Upper lobe of left lung (tissue), 4 donors: Measurements from ENCODE around the gene SCG3.

Source experiments
- EP300 ChIP-seq, 4 donors: sonication (generic); formaldehyde crosslinking; IDR thresholded peaks; one replicate each; pipeline ENCODE4 v1.5.1; 2017; ENCODE audit warnings: antibody characterized with exemption in 4 of 4, control low read depth in 2 of 4
- POLR2A ChIP-seq, 4 donors: fragments of 450-650 bp; IDR thresholded peaks; one replicate each; pipeline ENCODE4 v1.5.1; 2016 to 2017; ENCODE audit warnings: antibody characterized with exemption in 4 of 4, mild to moderate bottlenecking in 2 of 4
- POLR2AphosphoS5 ChIP-seq, 2 donors: sonication (generic); formaldehyde crosslinking; IDR thresholded peaks; one replicate each; pipeline ENCODE4 v1.5.1; 2017; ENCODE audit warnings: antibody characterized with exemption in 2 of 2
- TF ChIP-seq, protein P1 (sequence below), 6 experiments: fragments of 450-650 bp in 4 of 6; fragments of 200-600 bp in 2 of 6; sonication (generic) in 2 of 6; IDR thresholded peaks; one replicate each; pipeline ENCODE4 v1.5.1; 2016 to 2019; ENCODE audit warnings: antibody characterized with exemption in 6 of 6

GRCh38 chr15:51649659-51650521 is 31.4 kb upstream of the SCG3 start:
- TF ChIP-seq, protein P1, sequence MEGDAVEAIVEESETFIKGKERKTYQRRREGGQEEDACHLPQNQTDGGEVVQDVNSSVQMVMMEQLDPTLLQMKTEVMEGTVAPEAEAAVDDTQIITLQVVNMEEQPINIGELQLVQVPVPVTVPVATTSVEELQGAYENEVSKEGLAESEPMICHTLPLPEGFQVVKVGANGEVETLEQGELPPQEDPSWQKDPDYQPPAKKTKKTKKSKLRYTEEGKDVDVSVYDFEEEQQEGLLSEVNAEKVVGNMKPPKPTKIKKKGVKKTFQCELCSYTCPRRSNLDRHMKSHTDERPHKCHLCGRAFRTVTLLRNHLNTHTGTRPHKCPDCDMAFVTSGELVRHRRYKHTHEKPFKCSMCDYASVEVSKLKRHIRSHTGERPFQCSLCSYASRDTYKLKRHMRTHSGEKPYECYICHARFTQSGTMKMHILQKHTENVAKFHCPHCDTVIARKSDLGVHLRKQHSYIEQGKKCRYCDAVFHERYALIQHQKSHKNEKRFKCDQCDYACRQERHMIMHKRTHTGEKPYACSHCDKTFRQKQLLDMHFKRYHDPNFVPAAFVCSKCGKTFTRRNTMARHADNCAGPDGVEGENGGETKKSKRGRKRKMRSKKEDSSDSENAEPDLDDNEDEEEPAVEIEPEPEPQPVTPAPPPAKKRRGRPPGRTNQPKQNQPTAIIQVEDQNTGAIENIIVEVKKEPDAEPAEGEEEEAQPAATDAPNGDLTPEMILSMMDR (IDR thresholded peaks at IDR 0.05) = peak; percentile 58 to 87 (median 74)
- TF ChIP-seq POLR2A (IDR thresholded peaks at IDR 0.05) (no peak), POLR2AphosphoS5 (IDR thresholded peaks at IDR 0.05) (no peak), EP300 (IDR thresholded peaks at IDR 0.05) (no peak)
